ENCODE results near the gene PXK.
"Not testable (repeated sequence)": the region's sequence is repeated elsewhere in the genome, so short reads cannot be mapped to it uniquely, and the experiment has no call there.

Gene PXK

GRCh38 chr3:58421004-58421403, 88.3 kb downstream of the PXK start:
- no peak for DNase-seq

DNA sequence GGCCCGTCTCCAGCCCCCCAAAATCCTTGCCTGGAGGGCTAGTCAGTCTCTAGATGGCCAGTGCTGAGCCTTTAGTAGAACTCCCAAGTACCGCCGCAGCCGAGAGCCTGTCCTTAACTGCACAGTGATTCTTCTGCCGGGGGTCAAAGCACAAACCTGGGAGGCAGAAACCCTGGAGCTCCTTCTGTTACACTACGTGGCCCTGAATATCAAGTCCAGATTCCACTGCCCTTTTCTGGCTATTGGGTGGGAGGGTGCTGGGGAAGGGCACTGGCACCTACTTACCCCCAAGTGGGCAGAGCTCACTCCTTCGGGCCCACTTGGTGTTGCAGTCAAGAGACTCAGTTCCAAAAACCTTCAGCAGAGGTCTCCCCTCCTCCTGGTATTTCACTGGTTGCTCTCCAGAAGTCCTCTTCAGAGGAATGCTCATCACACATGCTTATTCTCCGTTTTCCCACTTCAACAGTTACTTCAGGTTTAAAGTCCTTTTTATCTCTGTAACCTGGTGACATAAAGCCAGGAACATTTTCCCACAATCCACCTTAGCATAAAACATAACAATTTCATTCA, 90.1 kb downstream of the PXK start:
- no peak for DNase-seq

DNA sequence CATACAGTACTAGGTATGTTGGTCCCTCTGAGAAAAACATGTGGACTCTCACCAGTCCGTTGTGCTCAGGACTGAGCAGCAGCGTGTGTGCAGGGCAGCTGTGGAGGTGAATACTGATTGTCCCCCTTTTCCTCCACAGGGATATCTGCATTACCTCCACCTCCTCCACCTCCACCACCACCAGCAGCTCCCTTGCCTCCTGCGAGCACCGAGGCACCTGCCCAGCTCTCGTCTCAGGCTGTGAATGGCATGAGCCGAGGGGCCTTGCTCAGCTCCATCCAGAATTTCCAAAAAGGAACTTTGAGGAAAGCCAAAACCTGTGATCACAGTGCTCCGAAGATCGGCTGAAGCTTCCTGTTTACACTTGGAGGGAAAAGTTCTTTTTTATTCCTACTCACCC, 91.9 kb downstream of the PXK start:
- DNase-seq: no peak

DNA sequence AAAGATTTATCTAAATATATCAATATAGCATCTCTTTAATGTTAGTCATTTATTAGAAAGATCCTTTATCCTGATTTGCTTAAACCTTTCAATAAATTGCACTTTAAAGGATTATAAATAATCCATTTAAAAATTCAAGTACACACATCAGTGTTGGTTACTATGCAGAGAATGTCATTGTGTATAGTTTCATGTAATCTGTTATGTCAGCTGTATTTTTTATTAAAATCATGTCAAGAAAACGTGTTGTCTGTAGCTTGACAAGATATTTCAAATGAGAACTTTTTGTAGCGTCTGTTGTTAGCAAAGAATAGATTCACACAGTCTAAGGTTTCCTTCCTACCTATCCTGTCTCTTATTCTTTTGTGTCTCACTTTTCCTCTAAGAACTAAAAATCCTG, 93.1 kb downstream of the PXK start:
- no peak for DNase-seq

DNA sequence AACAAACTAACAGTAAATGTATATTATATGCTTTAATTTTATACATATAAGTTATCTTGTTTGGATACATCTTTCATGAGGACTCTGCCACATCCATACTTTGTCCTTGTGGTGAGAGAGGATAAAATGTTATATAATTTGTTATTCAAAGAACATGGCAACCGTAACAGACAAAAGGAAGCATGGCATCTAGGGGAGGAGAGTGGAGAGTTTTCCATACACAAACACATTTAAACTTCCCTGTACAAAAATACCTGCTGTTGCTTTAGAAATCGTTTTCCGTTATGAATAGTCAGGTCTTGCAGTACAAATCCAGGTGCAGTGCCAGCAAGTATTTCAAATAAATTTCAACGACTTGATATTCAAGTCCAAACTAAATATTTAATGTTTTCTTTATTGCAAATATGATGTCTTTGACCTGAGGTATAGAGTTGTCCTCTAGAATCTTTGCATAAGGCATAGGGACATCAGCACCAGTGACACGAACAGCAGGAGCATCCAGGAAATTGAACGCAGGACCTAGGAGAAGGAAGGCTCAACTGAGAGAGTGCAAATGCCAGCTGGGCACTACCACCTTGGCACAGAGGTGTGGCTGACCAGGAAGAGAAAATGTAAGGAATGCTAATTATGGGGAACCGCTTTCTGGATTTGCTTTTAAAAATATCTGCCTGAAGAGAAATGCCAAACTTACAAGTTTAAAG, 95.1 kb downstream of the PXK start:
- no peak for DNase-seq

DNA sequence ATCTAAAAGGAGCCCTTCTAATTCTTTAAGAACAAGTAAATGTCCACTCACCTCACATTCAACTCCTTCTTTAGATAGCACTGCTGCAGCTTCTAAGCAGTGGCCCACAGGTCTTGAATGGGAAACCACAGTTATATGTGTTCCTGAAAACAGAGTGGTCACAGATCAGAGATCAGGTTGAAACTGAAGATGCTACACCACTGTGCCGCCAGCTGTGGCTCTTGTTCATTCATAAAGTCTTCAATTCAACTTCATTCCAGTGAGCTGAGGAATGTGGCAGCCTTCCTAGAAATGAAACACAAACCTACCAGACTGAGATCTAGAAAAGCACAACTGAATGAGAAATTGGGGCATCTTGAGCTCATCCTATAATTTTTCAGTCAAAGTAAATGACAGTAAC, 97.0 kb downstream of the PXK start:
- no peak for DNase-seq

GRCh38 chr3:58432905-58433304, 100.2 kb downstream of the PXK start:
- DNase-seq: no peak

DNA sequence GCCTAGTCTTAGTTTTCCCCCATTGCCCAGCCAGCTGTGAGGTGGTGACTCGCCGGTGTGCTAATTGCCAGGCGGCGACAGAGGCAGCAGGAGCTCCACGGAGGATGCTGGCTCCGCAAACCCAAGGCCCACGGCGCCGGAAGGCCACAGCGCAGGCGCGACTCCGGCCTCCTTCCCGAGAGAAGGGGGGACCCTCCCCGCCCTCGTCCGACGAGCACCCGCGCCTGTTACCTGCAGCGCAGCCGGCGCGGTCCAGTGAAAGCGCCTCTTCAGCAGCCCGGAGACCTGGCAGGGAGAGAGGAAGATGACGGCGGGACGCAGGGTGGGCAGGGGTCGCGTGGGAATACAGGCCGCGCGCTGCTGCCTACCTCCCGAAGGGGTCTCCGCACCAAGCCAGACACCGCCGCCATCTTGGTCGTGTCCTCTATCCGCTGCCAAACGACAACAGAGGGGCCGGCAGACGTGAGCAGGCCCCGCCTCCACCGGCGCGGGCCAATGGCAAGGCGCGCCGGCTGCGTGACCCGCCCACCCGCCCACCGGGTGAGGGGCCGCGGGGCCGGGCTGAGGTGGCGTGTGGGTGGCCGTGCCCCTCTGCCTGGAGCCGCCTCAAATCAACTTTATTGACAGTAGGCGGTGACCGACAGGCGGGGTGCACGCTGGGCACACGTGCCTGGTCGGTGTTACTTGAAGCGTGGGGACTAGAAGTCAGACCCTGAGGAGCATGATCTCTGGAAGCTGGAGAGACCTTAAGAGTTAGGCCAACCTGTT, 100.9 kb downstream of the PXK start, which contains the start of gene PDHB:
PDHB (minus strand) TSS at position 433 of the 768 bp plus-strand sequence; CDS start at position 410, 23 bp downstream.
- DNase-seq: peak; percentile 87 to 95

DNA sequence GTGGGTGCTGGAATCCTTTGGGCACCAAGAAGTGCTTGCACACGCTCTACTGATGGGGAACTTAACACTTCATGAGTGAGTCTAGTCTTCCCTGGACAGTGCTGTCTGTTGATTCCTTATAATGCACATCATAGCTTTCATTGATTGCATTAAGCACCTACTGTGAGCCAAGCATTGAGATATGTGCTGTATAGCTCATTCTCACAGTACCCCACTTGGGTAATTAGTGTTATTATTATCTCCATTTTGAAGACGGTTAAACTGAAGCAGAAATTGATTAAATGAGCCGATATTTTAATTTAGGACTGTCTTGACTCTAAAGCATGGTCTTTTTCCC, 101.4 kb downstream of the PXK start:
- no peak for DNase-seq

- DNase-seq: no peak
Observed at GRCh38 chr3:58434511-58434910, 101.8 kb downstream of the PXK start.

DNA sequence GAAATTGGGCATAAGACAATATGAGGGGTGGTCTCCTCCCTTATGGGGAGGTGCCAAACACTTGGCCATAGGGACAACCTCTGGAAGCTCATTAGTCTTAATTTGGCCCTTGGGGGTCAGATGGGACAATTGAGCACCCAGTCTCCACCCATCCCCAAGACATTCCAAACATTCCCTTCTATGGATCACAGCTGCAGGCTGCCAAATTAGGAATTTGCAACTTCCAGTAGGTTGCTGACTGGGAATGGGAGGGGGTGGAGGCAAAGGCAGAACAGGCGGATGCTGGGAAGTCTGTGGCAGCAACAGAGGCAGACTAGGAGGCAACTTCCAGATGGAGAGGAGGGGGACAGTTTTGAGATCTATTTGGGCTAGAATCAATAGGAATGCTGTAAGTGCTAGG, 102.3 kb downstream of the PXK start:
- DNase-seq: no peak

GRCh38 chr3:58437276-58437675, 104.6 kb downstream of the PXK start:
- not testable (repeated sequence) for DNase-seq

- not testable (repeated sequence) for DNase-seq
Observed at GRCh38 chr3:58440996-58441355, 108.3 kb downstream of the PXK start.

DNA sequence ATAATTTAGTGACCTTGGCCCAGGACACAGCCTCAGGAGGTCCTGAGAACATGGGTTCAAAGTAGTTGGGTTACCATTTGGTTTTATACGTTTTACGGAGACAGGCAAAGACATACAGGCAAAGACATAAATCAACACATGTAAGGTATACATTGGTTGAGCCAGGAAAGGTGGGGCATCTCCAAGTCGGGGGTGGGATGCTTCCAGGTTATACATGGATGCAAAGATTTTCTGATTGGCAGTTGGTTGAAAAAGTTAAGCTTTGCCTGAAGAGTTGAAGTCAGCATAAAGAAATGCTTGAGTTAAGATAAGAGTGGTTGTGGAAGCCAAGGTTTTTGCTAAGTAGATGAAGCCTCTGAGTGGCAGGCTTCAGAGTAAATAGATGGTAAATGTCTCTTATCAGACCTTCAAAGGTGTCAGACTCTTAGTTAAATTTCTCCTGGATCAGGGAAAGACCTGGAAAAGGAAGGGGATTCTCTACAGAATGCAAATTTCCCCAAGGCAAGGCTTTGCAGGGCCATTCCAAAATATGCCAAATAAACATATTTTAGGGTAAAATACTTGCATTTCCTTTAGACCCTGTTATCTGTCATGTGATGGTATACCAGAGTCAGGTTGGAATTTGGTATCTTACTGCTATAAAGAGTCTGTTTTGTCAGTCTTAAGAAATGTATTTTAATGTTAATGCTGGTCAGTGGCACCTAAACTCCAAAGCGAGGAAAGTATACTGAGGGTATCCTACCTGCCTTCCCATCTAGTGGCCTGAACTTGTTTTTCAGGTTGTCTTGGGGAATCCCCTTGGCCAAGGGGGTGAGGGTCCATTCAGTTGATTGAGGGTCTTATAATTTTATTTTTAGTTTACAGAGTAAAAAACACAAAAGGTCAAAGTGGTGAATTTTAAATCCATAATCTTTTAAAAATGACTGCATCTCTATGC, 109.1 kb downstream of the PXK start:
- no peak for DNase-seq

GRCh38 chr3:58452176-58452575, 119.5 kb downstream of the PXK start:
- DNase-seq: no peak

GRCh38 chr3:58459160-58459559, 126.5 kb downstream of the PXK start:
- DNase-seq: peak in 1 of 2 donors; percentile 32

DNA sequence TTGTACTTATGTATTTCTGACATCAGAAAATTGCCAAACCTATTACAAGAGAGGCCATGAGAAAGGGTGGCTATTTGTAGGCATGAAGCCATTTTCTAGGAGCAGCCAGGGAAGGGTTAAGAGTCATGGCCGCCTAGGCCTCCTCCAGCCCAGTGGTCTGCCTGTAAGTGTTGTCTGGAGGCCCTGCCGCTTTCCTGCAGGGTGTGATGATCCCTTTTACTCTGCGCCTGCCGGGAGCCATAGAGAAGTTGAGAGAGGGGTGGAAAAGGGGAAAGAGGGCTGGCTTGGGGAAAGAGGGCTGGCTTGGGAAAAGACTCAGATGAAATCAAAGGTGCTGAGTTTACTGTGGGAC, 130.1 kb downstream of the PXK start:
- DNase-seq: no peak

DNA sequence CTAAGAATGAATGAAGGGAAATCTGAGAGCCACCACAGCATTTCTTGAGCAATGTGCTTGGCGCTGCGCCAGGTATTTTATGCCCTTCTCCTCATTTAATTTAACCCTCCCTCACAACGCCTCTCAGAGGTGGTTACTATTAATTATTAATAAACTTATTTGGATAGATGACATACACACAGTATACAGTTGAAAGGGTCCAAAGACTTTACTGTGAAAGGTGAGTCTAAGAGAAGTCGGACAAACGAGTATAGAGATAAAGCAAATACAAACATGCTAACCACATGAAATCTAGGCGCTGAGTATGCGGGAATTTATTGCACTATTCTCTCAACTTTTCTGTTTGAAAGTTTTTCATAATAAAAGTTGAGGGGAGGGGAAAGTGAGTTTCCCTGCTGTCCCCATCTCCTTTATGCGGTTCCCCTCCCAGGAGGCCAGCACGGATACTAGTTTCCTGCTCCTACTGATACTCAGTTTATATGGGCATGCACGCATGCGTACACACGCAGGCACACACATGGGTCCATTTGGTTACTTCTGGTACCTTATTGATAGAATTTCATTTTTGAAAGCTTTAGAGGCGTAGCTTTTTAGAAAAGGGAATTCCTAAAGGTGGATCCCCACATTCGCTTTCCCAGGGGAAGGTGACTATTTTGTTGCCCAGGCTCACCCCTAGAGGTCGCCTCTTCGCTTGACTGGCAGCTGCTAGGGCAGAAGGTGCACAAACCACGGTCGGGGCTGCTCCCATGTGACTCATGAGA, 130.7 kb downstream of the PXK start:
- peak; percentile 60 to 79 for DNase-seq

DNA sequence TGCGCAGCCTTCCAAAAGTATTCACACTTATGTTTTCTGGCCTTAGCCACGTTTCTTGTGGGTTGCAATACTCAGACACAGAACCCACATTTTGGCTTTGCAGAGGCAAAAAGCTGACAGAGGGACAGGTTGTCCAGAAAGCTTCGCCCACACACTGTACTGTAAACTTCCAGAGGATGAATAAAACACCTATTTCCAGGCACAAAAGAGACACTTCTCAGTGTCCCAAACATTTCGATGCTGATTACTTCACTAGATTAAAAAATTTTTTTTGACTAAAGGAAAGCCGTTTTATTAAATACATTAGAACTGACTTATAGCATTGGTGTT, 131.2 kb downstream of the PXK start:
- no peak for DNase-seq

- no peak for DNase-seq
Observed at GRCh38 chr3:58464866-58465265, 132.2 kb downstream of the PXK start.

DNA sequence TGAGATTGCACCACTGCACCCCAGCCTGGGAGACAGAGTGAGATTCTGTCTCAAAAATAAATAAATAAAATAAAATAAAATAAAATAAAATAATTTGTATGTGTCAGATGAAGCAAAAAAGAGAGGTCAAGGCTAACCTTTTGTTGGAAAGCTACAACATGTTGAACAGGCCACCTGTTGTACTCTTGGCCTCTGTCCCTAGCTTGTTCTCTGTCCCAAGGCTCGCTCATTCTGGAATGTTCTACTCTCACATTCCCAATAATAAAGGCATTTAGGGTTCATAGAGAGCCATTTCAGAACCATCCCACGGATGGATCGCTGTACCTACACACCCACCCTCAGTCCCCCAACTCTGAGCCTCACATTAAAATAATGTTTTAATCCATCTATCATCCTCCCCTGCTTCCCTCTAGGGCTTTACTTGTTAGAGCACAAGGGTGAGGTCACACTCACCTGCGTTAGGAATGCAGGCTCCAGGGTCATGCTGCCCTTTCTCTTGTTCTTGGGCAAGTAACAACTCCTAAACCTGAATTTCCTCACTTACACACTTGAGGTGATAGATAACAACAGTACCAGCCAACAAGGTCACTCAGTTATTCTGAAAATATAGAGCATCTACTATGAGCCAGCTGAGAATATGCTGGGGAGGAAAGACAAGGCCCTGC, 134.3 kb downstream of the PXK start:
- DNase-seq: no peak

GRCh38 chr3:58469096-58469495, 136.4 kb downstream of the PXK start:
- DNase-seq: no peak
